ENCODE results near the gene P2RX4.
A peak's percentile ranks its signal among the peaks of the same experiment; 100 is the strongest.
"Not testable (repeated sequence)": the region's sequence is repeated elsewhere in the genome, so short reads cannot be mapped to it uniquely, and the experiment has no call there.

P2RX4 gene

GRCh38 chr12:121282072-121282742 lies 72.3 kb downstream of the P2RX4 start:
- peak overlapping the region; percentile 99 for H3K27ac ChIP-seq
- no peaks in the 10 kb centered on the region for H3K27me3 ChIP-seq
- no peak overlapping the region for H3K4me3 ChIP-seq (ENCODE audit: low read depth in 1 of 2, low read length in 1 of 2)
- no peak for TF ChIP-seq CTCF (IDR thresholded peaks at IDR 0.05)
- H3K36me3 ChIP-seq = peaks cover 42% of the 10 kb centered on the region
- H3K9me3 ChIP-seq = no peaks in the 10 kb centered on the region
- peaks cover 59 to 73% of the 10 kb centered on the region in 2 experiments for H3K4me1 ChIP-seq (ENCODE audit: control insufficient read depth in 1 of 2, insufficient read depth in 1 of 2, low read depth in 1 of 2, low read length in 1 of 2)

GRCh38 chr12:121282910-121283309 lies 73.0 kb downstream of the P2RX4 start:
- Histone ChIP-seq H3K4me1 (ENCODE audit: control insufficient read depth in 1 of 2, insufficient read depth in 1 of 2, low read depth in 1 of 2, low read length in 1 of 2) (peaks cover 59 to 73% of the 10 kb centered on the region in 2 experiments), H3K27ac (peak overlapping the region; percentile 99), H3K36me3 (peaks cover 42% of the 10 kb centered on the region)
- H3K4me3 ChIP-seq (ENCODE audit: low read depth in 1 of 2, low read length in 1 of 2); H3K27me3 ChIP-seq; H3K9me3 ChIP-seq: not testable (repeated sequence)

GRCh38 chr12:121283388-121283787 lies 73.5 kb downstream of the P2RX4 start:
- Histone ChIP-seq H3K27ac (peak overlapping the region; percentile 99), H3K9me3 (no peaks in the 10 kb centered on the region), H3K27me3 (no peaks in the 10 kb centered on the region), H3K36me3 (peaks cover 42% of the 10 kb centered on the region), H3K4me3 (ENCODE audit: low read depth in 1 of 2, low read length in 1 of 2) (no peak overlapping the region), H3K4me1 (ENCODE audit: control insufficient read depth in 1 of 2, insufficient read depth in 1 of 2, low read depth in 1 of 2, low read length in 1 of 2) (peaks cover 59 to 73% of the 10 kb centered on the region in 2 experiments)
- TF ChIP-seq CTCF (IDR thresholded peaks at IDR 0.05) = no peak
